Naive thymus-derived CD8-positive, alpha-beta T cell (primary cell): ENCODE measurements around the gene DDA1. TPM values are rescaled to one million over a fixed set of nuclear protein-coding genes. Genes with fewer than 3 reads are reported as not detected.

Experiments
- ATAC-seq, 2 donors: fragments of 150-1000 bp; cut with Tn5 transposase in 1 of 2; sonication (Bioruptor Pico), chemical (Tn5 transposase) in 1 of 2; 1 replicate in 1 of 2; 2 replicates in 1 of 2; pipeline ENCODE4 v1.10.0; 2021; ENCODE audit warnings: mild to moderate bottlenecking in 2 of 2, moderate library complexity in 2 of 2
- POLR2A ChIA-PET: fragments of 350-600 bp; sonication (Branson Sonifier 250); formaldehyde crosslinking; loops from one replicate; lab custom pipeline; 2021; ENCODE audit warnings: antibody characterized with exemption; lab: Charles Lee
- DNase-seq, 10 donors: peaks; one replicate each; pipeline versions ENCODE4 v3.0.0 to v3.0.0-alpha.2; 2020 to 2022
- H3K27ac Mint-ChIP-seq, 10 donors: one replicate each; pipeline ENCODE4 v1.8.0; 2020 to 2022; ENCODE audit warnings: mild to moderate bottlenecking in 10 of 10, mixed read lengths in 10 of 10, moderate library complexity in 4 of 10, inconsistent platforms in 1 of 10
- H3K27me3 Mint-ChIP-seq, 5 donors: one replicate each; pipeline ENCODE4 v1.8.0; 2021 to 2022; ENCODE audit warnings: mixed read lengths in 5 of 5
- H3K36me3 Mint-ChIP-seq, 3 donors: one replicate each; pipeline ENCODE4 v1.8.0; 2020 to 2022; ENCODE audit warnings: mixed read lengths in 3 of 3, mild to moderate bottlenecking in 2 of 3, inconsistent platforms in 1 of 3
- H3K4me1 Mint-ChIP-seq, 4 donors: one replicate each; pipeline ENCODE4 v1.8.0; 2021 to 2022; ENCODE audit warnings: mixed read lengths in 4 of 4
- H3K4me3 Mint-ChIP-seq, 10 donors: one replicate each; pipeline ENCODE4 v1.8.0; 2020 to 2022; ENCODE audit warnings: mild to moderate bottlenecking in 10 of 10, mixed read lengths in 10 of 10, moderate library complexity in 6 of 10, inconsistent platforms in 1 of 10
- H3K9me3 Mint-ChIP-seq, 9 donors: one replicate each; pipeline ENCODE4 v1.8.0; 2020 to 2022; ENCODE audit warnings: mixed read lengths in 9 of 9, mild to moderate bottlenecking in 3 of 9, inconsistent platforms in 1 of 9, moderate library complexity in 1 of 9
- polyA plus RNA-seq, 3 donors: library from polyadenylated mRNA; unstranded; fragments of 300-500 nt; fragmentation: Illumina TruSeq; gene quantifications; one replicate each; pipeline ENCODE4 v1.2.3, GENCODE V29; 2021
- total RNA-seq, 8 experiments: library from RNA in 2 of 8; stranded (reverse) in 2 of 8; gene quantifications; one replicate each; pipeline ENCODE4 v1.2.3 and lab custom pipeline; 2021 to 2026

DDA1 gene
- total and polyA plus RNA-seq, 5 experiments from 2014 or later: 23.7 to 32.6 (median 31.2) TPM

DNA sequence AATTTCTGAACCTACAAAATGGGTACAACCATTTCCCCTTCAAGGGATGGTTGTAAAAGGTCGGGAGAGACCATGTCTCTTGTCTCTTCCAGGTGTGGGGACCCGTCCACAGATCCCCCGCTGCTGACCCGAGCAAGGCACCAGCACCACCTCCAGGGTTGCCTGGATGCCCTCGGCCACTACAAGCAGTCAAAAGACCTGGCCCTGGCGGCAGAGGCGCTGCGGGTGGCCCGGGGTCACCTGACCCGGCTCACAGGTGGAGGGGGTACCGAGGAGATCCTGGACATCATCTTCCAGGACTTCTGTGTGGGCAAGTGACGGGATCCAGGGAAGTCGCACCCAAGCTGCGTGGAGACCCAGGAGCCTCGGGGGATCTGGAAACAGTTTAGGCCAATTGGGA lies 32.0 kb downstream of the DDA1 start:
- no peak overlapping the region for H3K27ac Mint-ChIP-seq

DNA sequence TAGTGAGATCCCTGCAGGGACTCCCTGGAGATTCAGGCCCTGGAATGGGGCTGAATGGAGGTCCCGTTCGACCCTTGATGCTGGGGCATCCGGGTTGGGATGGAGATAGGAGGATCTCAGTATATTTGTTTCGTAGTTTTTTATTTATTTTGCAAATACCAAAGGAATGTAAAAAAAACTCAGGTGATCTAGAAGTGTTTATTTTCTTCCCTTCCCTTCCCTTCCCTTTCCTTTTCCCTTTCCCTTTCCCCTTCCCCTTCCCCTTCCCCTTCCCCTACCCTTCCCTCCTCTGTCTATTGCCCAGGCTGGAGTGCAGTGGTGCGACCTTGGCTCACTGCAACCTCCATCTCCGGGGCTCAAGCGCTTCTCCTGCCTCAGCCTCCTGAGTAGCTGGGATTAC lies 32.5 kb downstream of the DDA1 start:
- Mint-ChIP-seq H3K4me3 (no peak overlapping the region), H3K9me3 (no peaks in the 10 kb centered on the region), H3K4me1 (peaks cover 4 to 30% (median 21%) of the 10 kb centered on the region in 4 donors), H3K27me3 (no peaks in the 10 kb centered on the region), H3K36me3 (peaks cover 0 to 11% (median 0%) of the 10 kb centered on the region in 3 donors), H3K27ac (no peak overlapping the region)
- DNase-seq (no peak), ATAC-seq (no peak)
- POLR2A ChIA-PET: no interaction called here

More for the DNA sequence above, 32.0 kb downstream of the DDA1 start:
- Mint-ChIP-seq H3K9me3 (no peaks in the 10 kb centered on the region), H3K27me3 (no peaks in the 10 kb centered on the region), H3K36me3 (peaks cover 0 to 11% (median 0%) of the 10 kb centered on the region in 3 donors), H3K4me3 (peak overlapping the region in 1 of 10 donors; percentile 39), H3K4me1 (peaks cover 6 to 30% (median 24%) of the 10 kb centered on the region in 4 donors)
- DNase-seq (no peak), ATAC-seq (no peak)
- POLR2A ChIA-PET: no interaction called here

DNA sequence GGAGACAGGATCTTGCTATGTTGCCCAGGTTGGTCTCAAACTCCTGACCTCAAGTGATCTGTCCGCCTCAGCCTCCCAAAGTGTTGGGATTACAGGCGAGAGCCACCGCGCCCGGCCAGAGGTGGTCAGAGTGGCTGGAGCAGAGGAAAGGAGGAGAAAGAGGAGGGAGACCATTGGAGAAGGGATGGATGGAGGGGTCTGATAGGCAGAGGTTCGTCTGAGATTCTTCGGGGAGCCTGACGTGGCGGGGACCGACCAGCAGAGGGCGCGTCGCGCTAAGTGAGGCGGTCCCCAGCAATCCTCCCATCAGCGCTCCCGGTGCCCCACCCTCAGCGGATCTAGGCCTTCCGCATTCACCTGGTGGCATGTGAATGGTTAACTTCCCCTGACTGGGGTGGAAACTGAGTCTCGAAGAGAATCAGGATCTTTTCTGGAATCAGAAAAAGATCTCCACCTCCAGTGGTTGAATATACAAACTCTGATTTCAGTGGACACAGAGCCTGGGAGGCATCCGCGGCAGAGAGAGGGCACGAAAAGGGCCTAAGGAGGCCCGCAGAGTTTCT lies 36.8 kb downstream of the DDA1 start:
- ATAC-seq: peak; percentile 90 to 98

DNA sequence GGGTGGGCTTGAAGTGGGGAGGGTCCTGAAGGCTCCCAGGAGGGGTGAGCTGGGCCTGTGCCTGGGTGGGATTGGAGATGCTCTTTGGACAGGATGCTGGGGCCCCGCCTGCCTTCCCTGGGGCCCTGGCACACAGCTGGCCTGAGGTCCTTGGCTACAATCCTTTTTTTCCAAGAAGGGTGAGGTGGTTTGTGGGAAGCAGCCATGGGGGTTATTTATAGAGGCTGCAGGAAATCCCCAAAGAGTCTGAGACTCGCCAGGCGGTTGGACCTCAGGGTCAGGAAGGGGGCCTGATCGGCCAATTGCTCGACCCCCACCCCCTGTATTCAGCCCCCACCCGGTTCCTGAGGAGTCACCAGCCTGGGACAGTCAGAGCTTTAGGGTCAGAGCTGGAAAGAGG lies 38.0 kb downstream of the DDA1 start:
- no peak for DNase-seq
- Mint-ChIP-seq H3K36me3 (peaks cover 0 to 2% (median 0%) of the 10 kb centered on the region in 3 donors), H3K4me3 (no peak overlapping the region), H3K4me1 (peaks cover 5 to 13% (median 12%) of the 10 kb centered on the region in 4 donors), H3K27me3 (peaks cover 10 to 38% (median 18%) of the 10 kb centered on the region in 5 donors), H3K9me3 (no peaks in the 10 kb centered on the region), H3K27ac (no peak overlapping the region)
- ATAC-seq: no peak
- POLR2A ChIA-PET: interaction anchor here (1.2 kb wide), 1 partner anchor 42 kb away, joined by 4 read pairs; no protein-coding TSS in a partner anchor

More for the DNA sequence above, 36.8 kb downstream of the DDA1 start:
- peaks cover 5 to 8% (median 7%) of the 10 kb centered on the region in 4 donors for H3K4me1 Mint-ChIP-seq
- POLR2A ChIA-PET: interaction anchor here (0.6 to 1.4 kb wide), 3 partner anchors 23 to 120 kb away, joined by 3 to 4 read pairs (median 3); no protein-coding TSS in a partner anchor
- peaks cover 8 to 31% (median 11%) of the 10 kb centered on the region in 5 donors for H3K27me3 Mint-ChIP-seq
- peak; percentile 56 to 82 (median 74) for DNase-seq
- H3K36me3 Mint-ChIP-seq: peaks cover 0 to 10% (median 0%) of the 10 kb centered on the region in 3 donors
- H3K9me3 Mint-ChIP-seq: no peaks in the 10 kb centered on the region
- peak overlapping the region in 4 of 10 donors; percentile 7 to 95 (median 40) for H3K27ac Mint-ChIP-seq
- no peak overlapping the region for H3K4me3 Mint-ChIP-seq

DNA sequence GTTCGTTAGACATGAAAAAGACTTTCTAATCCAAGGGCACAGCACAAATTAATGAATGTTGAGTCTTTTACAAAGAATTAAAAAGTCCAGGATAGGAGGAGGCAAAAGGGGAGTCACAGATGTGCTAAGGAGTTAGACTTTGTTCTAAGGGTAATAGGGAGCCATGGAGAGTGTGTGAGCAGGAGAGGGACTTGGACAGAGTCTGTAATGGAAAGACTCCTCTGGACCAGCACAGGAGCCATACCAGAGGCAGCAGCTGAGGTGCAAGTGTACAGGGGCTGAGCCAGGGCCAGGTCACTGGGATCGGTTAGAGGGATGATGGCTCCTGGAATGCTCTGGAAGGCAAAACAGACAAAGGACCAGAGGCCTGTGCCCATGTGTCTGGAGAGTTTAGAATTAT lies 38.5 kb downstream of the DDA1 start:
- H3K4me3 Mint-ChIP-seq: no peak overlapping the region
- no peak for ATAC-seq
- peaks cover 10 to 38% (median 18%) of the 10 kb centered on the region in 5 donors for H3K27me3 Mint-ChIP-seq
- no peaks in the 10 kb centered on the region for H3K36me3 Mint-ChIP-seq
- POLR2A ChIA-PET: interaction anchor here (1.2 kb wide), 1 partner anchor 42 kb away, joined by 4 read pairs; no protein-coding TSS in a partner anchor
- no peak overlapping the region for H3K27ac Mint-ChIP-seq
- DNase-seq: no peak
- no peaks in the 10 kb centered on the region for H3K9me3 Mint-ChIP-seq
- peaks cover 5 to 13% (median 12%) of the 10 kb centered on the region in 4 donors for H3K4me1 Mint-ChIP-seq

DNA sequence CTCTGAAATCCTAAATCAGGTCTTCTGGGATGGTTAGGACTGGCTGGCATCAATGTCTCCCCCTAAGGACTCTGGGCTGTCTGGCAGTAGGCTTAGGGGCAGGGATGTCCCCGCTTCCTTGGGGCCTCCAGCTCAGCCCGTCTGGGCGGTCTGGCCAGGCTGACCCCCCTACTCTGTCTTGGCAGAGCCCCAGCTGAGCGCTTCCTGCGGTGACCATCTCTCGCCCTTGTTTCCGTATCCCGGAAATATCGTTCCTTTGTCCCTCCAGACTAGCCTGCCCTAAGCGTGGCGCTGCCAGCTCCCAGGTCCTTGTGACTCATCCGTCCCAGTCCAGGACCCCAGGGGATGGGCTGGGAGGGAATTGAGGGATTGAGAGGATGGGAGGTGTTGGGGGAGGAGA lies 39.3 kb downstream of the DDA1 start:
- ATAC-seq: no peak
- H3K27me3 Mint-ChIP-seq: peaks cover 16 to 42% (median 19%) of the 10 kb centered on the region in 5 donors

DNA sequence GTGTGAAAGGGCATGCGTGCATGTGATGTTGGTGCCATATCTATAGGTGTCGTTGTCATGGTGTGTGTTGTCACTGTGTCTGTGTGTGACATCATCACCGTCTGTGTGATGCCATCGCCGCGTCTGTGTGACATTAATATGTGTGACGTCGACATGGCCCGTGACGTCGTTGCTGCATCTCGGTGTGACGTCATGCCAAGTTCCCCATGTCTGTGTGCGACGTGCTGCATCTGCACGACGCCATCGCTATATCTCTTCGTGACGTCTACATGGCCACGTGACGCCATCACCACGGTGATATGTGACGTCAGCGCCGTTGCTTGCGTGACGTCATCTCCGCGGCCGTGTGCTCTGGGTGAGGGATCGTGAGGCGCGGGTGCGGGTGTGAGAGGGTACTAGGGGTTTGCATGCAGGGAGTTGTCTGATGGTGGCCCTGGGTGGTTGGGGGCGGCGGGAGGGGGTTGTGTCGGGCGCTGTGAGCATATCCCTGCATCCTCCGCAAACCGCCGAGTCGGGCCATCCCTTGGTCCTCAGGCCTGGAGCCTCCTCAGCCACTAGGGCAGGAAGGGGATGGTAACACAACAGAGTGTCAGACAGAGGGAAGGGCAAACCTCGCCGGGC lies 42.6 kb downstream of the DDA1 start:
- Mint-ChIP-seq H3K4me3 (no peak overlapping the region), H3K36me3 (no peaks in the 10 kb centered on the region), H3K4me1 (peaks cover 2 to 7% (median 5%) of the 10 kb centered on the region in 4 donors), H3K27ac (peak overlapping the region in 1 of 10 donors; percentile 48), H3K9me3 (no peaks in the 10 kb centered on the region), H3K27me3 (peaks cover 16 to 42% (median 19%) of the 10 kb centered on the region in 5 donors)
- ATAC-seq (no peak), DNase-seq (no peak)
- POLR2A ChIA-PET: no interaction called here

More for the DNA sequence above, 39.3 kb downstream of the DDA1 start:
- no peak for DNase-seq
- Mint-ChIP-seq H3K4me1 (peaks cover 5 to 13% (median 12%) of the 10 kb centered on the region in 4 donors), H3K36me3 (no peaks in the 10 kb centered on the region), H3K4me3 (no peak overlapping the region), H3K27ac (no peak overlapping the region), H3K9me3 (no peaks in the 10 kb centered on the region)
- POLR2A ChIA-PET: interaction anchor here (0.7 kb wide), 1 partner anchor 44 kb away, joined by 3 read pairs; no protein-coding TSS in a partner anchor

DNA sequence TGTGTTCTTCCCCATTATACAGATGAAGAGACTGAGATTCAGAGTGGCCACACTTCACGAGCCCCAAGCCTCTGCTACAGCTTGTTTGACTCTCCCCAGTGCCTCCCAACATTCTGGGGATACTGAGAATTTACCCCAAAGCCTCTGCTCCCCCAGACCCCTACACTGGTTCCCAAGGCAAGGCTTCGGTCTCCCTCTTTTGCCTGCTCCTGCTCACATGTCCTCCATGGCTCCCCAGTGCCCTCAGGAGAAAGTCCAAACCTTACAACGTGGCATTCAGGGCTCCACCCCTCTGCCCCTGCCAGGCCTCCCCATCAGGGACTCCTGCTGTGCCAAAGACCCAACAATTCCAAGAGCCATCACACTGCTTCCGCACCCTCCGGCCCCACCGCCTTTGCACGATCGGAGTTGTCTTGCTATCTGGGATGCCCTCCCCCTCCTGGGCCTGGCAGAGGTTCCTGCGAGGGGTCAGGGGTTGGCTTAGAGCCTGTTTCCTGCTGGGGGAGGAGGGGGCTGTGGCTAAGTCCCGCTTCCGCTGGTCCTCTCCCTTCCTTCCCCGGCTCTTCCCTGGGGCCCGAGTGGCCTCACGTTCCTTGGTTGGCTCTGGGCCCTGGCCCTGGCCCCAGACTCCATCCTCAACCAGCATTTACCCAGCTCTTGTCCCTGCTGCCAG lies 43.4 kb downstream of the DDA1 start:
- ATAC-seq (no peak), DNase-seq (no peak)
- POLR2A ChIA-PET: no interaction called here
- Mint-ChIP-seq H3K36me3 (no peaks in the 10 kb centered on the region), H3K4me3 (no peak overlapping the region), H3K4me1 (peaks cover 1 to 7% (median 5%) of the 10 kb centered on the region in 4 donors), H3K9me3 (no peaks in the 10 kb centered on the region), H3K27me3 (peaks cover 15 to 35% (median 17%) of the 10 kb centered on the region in 5 donors), H3K27ac (no peak overlapping the region)

DNA sequence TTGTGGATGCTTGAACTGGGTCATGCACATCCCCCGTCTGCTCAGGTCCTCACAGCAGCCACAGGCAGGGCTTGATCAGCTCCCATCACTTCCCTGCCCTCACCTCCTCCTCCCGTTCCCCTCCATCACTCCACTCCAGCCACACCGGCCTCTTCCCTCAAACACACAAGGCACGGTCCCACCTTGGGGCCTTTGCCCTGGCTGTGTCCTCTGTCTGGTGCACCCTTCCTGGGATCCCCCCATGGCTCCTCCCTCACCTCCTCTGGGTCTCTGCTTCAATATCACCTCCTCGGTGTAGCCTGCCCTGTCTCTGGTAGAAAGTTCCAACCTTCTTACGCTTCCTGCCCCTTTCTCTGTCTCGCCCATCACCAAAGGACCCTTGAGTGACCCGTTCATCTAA lies 44.0 kb downstream of the DDA1 start:
- peaks cover 13 to 31% (median 14%) of the 10 kb centered on the region in 5 donors for H3K27me3 Mint-ChIP-seq
- no peak for DNase-seq
- peak overlapping the region in 1 of 10 donors; percentile 70 for H3K27ac Mint-ChIP-seq

DNA sequence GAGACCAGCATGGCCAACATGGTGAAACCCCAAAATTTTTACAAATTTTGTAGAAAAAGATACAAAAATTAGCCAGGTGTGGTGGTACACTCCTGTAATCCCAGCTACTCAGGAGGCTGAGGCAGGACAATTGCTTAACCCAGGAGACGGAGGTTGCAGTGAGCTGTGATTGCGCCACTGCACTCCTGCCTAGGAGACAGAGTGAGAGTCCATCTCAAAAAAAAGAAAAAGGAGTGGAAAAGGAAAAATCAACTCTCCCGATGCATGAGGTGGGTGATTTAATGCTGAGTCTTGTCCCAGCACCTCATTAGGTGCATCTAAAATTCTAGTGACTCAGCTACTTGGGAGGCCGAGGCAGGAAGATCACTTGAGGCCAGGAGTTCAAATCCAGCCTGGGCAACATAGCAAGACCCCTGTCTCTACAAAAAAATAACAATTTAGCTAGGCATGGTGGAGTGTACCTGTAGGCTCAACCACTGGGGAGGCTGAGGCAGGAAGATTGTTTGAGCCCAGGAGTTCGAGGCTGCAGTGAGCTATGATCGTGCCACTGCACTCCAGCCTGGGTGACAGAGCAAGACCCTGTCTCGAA lies 47.8 kb downstream of the DDA1 start:
- H3K4me1 Mint-ChIP-seq: peaks cover 0 to 2% (median 0%) of the 10 kb centered on the region in 4 donors
- H3K27ac Mint-ChIP-seq: no peak overlapping the region
- ATAC-seq (no peak), DNase-seq (no peak)
- no peak overlapping the region for H3K4me3 Mint-ChIP-seq
- peaks cover 0 to 8% (median 5%) of the 10 kb centered on the region in 5 donors for H3K27me3 Mint-ChIP-seq
- no peaks in the 10 kb centered on the region for H3K36me3 Mint-ChIP-seq
- no peaks in the 10 kb centered on the region for H3K9me3 Mint-ChIP-seq
- POLR2A ChIA-PET: interaction anchor here (0.5 kb wide), 1 partner anchor 165 kb away, joined by 3 read pairs; no protein-coding TSS in a partner anchor

More for the DNA sequence above, 44.0 kb downstream of the DDA1 start:
- H3K9me3 Mint-ChIP-seq: no peaks in the 10 kb centered on the region
- ATAC-seq: no peak
- peaks cover 0 to 7% (median 5%) of the 10 kb centered on the region in 4 donors for H3K4me1 Mint-ChIP-seq
- POLR2A ChIA-PET: no interaction called here
- H3K4me3 Mint-ChIP-seq: peak overlapping the region in 1 of 10 donors; percentile 73
- H3K36me3 Mint-ChIP-seq: no peaks in the 10 kb centered on the region

DNA sequence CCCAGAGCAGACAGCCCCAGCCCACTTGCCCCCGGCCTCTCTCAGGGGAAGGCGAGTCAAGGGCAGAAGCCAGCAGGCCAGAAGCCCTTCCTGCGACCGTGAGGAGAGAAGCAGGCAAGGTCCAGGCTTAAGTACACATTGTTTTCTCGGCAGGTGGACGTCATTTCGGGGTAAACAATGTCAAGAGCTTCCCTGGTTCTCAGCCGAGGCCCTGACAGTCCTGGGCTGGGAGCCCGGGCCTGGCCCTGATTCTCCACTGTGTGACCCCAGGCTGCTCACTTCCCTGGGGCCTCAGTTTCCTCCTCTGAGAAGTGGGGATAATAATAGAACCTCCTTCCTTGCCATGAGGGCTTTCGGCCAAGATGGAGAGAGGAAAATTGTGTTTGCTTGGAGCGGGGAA lies 48.4 kb downstream of the DDA1 start:
- POLR2A ChIA-PET: interaction anchor here (0.5 kb wide), 1 partner anchor 164 kb away, joined by 3 read pairs; no protein-coding TSS in a partner anchor
- H3K27ac Mint-ChIP-seq: no peak overlapping the region
- H3K4me3 Mint-ChIP-seq: no peak overlapping the region
- H3K36me3 Mint-ChIP-seq: no peaks in the 10 kb centered on the region
- no peak for DNase-seq
- peaks cover 0 to 7% (median 4%) of the 10 kb centered on the region in 5 donors for H3K27me3 Mint-ChIP-seq
- H3K4me1 Mint-ChIP-seq: peaks cover 0 to 4% (median 0%) of the 10 kb centered on the region in 4 donors
- no peaks in the 10 kb centered on the region for H3K9me3 Mint-ChIP-seq
- ATAC-seq: no peak

DNA sequence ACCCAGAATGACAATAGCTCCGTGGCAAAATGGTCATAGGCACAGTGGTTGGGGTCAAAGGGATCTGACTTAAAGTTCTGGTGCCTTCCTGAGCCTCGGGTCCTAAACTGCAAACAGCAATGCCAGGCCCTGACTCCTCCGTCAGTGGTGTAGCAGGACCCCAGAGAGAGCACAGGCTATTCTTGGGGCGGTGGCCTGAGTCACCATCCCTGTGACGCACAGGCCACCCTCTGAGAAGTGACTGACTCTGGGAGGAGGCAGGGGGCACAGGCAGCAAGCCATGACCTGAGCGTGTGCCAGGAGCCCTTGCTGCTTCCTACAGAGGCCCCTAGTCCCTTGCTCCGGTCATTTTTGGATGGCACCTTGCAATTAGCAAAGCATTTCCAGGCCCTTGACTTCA lies 49.0 kb downstream of the DDA1 start:
- peaks cover 0 to 4% (median 0%) of the 10 kb centered on the region in 4 donors for H3K4me1 Mint-ChIP-seq
- POLR2A ChIA-PET: no interaction called here
- no peaks in the 10 kb centered on the region for H3K36me3 Mint-ChIP-seq
- no peak overlapping the region for H3K4me3 Mint-ChIP-seq
- H3K9me3 Mint-ChIP-seq: no peaks in the 10 kb centered on the region
- H3K27me3 Mint-ChIP-seq: peaks cover 0 to 4% (median 1%) of the 10 kb centered on the region in 5 donors
- H3K27ac Mint-ChIP-seq: no peak overlapping the region
- no peak for DNase-seq
- ATAC-seq: no peak
